Activated effector memory CD4-positive, alpha-beta T cell treated with anti-CD3 and anti-CD28 coated beads, Interleukin-2, amount 50 U/mL, for 16 hours (primary cell): Measurements from ENCODE around the gene FAM111A.
"Not testable (repeated sequence)": the region's sequence is repeated elsewhere in the genome, so short reads cannot be mapped to it uniquely, and the experiment has no call there.

Experiments used
- DNase-seq: peaks from one replicate; pipeline ENCODE4 v3.0.0-alpha.2; 2020

Gene FAM111A, protein sequence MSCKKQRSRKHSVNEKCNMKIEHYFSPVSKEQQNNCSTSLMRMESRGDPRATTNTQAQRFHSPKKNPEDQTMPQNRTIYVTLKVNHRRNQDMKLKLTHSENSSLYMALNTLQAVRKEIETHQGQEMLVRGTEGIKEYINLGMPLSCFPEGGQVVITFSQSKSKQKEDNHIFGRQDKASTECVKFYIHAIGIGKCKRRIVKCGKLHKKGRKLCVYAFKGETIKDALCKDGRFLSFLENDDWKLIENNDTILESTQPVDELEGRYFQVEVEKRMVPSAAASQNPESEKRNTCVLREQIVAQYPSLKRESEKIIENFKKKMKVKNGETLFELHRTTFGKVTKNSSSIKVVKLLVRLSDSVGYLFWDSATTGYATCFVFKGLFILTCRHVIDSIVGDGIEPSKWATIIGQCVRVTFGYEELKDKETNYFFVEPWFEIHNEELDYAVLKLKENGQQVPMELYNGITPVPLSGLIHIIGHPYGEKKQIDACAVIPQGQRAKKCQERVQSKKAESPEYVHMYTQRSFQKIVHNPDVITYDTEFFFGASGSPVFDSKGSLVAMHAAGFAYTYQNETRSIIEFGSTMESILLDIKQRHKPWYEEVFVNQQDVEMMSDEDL

DNA sequence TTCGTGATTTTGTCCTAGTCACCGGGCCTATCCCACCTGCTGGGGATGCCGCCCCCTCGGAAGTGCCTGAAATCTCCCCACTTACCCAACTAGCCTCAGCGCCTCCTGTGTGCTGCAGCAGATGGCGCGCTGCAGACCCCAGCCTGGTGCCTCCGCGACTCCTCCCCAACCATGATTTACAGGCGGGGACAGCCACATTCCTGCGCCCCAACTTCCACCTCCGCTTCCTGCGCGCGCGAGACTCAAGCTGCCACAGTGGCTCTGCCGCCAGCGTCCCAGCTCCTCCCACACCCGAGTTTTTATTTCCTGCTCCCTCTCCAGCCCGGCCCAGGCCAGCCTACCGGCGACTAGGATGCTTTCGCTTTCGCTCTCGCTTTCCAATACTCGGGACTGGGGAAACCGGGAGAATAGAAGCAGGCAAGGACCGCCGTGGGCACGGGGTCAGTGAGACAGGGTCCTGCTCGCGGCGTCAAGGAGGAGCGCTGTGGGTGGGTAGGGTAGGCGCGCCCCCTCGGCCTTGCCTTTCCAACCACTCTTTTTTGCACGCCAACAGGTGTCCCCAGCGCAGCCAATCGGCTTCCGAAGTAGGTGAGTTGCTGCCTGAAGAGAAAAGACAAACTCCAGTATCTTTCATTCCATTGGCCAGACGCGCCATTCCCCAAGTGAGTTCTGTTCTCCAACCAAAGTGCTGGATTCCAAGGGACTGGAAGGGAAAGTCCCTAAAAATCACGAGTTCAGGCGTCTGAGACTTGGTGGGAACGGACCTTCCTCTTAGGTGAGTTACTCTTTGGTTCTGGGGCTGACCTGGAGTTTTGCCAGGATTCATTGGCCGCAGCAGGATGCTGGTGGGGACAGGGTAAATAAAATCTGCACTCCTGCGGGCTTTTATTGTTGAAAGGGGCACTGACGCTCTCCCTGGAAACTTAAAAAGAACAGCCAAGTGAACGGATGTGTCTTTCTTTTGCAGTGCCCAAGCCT is at the start of gene FAM111A:
Gene FAM111A (plus strand): TSS at position 327 of the 978 bp plus-strand sequence. CDS start 6,017 bp downstream, outside the sequence.
- DNase-seq, result peak; percentile 94

DNA sequence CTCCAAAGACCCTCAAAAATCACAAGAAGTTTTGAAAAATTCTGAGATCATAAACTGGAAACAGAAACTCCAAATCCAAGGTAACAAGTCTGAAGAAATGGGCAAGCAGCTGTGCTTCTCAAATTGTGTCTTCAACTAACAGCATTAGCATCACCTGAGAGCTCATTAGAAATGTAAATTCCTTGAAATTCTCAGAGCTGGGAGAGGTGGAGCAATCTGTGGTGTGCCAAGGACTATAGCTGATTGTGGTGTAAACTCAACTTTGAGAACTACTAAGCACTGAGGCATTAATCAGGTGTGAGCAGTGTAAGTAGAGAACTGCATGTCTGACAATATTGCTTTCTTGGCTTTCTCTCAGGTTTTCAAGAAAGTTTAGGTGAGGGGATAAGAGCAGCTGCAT is 49.1 kb upstream of the FAM111A start:
- DNase-seq, result not testable (repeated sequence)

DNA sequence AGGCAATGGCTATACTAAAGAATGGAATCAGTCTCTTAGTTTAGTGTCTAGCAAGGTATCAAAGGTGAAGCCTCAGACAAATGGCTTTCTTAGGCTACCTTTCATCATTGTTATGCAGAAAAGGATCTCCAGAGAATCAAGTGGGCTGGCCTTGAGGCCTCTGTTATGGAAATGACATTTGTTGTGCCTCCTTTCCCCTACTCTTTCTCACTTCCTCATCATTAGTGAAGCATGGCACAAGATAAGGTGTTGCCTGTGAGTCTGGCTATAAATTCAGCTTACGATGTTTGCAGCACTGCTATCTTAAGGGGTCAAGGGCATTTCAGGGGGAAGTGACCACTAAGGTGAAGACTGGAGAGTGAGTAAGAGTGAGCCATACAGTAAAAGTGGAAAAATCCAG is 47.4 kb upstream of the FAM111A start:
- DNase-seq, result not testable (repeated sequence)

DNA sequence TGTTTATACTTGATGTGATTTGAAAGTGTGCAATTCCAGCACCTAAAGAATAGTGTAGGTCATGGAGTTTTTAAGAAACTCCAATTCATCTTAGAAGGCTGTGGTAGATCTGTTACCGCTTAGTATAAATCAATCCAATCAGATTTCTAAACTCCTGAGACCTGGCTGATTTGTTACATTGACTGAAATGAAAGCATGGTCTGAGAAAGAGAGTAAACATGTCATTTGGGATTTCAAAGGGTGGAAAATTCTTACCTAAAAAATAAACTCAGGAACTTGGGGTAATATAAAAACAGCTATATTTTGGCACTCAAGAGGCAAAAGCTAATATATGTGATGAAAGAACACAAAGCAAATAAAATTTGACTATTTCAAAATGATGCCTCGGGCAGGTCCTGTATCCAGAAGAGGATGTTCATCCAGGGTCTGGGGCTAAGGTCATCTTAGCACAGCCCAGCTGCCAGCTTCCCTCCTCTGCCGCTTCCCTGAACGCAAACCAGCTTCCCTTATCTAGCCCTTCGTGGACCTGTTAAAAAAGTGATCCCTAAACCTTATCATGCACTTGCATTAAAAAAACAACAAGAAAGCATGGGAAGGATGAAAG is 46.6 kb upstream of the FAM111A start:
- not testable (repeated sequence) for DNase-seq

DNA sequence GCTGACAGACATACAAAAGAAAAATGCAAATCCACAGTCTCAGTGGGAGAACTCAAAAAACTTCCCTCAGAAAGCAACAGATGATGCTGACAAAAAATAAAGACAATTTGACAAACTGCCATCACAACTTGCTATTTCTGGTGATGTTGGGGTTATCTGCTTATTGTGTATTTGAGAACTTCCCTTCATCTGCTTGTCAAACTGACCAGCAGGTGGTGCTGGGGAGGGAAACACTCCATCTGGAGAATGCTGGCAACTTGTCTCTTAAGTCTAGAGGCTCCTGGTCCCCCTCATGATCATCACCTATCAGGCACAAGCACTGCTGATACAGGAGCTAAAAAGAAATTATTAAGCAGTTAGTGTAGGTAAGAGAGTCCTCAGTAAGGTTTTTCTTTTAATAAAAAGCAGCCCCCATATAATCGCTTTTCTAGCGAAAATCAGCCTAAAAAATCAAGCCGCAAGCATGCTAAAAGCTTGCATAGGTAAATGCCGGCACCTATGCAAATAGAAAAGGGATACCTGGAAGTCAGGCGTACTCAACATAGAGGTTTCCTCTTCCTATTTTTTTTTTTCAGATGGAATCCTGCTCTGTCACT is 45.4 kb upstream of the FAM111A start:
- peak; percentile 87 for DNase-seq

DNA sequence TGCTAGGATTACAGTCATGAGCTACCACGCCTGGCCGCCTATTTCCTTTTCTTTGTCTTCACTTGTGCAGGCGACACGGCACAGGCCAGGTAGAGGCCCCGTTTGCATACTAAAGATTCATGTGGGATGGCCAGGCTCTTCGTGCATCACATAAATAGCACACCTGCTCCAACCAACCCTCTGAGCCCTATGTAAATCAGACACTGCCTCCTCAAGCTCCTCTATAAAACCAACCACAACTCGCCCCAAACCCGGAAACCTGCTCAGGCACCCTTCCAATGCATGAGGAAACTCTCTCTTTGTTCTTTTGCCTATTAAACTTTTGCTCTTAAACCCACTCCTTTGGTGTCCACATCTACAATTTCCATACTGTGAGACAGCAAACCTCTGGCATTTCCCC is 44.7 kb upstream of the FAM111A start:
- not testable (repeated sequence) for DNase-seq

DNA sequence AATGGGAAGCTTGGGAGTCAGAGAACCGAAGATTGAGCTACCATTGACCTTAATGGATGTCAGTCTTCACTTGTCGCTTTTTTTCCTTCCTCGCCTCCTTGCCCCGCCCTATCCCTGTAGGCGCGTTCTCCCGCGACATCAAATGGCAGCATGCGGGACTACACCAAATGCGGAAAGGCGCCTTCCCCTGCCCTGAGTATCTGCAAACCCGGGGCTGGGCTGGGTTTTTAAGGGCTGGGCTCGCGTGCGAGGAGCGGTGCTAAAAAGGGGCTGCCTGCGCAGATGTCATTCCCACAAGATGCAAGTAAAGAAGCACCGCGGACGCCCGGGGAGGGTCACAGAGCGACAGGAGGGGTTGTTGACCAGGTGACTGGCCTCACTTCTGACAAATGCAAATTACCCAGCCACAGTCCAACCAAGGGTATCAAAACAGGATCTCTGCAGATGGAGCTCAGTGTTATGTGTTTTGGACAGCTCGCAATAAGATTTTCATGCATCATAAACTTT is 40.3 kb upstream of the FAM111A start:
- DNase-seq, result peak; percentile 86

DNA sequence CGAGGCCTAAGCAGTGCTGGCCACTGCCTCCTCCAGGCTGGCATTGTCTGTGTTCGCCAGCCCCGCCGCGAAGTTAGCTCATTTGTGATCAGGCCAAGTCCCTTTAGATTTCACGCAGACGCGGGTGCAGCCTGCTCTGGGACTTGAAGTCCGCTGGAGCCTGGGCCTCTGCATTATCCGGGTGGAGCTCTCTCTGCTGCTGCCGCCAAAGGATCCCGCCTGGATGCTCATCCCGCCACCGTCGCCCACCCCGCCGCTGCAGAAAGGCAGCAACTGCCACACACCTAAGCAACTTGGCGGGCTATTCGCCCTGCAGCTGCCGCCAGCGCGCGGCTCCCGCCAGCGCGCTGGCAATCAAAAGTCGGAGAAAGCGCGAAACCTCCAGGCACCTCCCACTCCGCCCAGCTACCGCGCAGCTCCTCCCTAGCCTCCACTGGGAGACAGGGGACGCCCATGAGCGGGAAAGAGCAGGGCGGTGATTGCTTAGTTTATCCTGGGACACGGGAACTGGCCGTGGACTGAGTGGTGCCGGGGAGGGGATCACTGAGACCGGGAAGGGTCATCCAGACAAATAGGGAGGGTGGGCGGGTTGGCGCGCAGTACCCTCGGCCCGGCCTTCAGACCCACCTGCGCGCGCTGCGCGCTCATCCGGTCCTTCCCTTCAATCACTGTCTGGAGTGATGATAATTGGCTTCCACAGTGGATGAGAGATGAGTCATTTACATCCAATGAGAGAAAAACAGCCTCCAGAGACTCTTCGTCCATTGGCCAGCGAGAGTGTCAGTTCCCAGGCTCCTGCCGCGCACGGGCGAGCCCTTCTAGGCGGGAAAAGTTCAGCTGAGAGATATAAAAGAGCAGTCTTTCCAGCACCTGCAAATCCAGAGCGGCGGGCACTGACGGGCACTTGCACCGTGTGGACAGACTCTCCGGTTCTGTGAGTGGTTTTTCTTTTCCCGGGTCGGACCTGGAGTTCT is 36.0 kb upstream of the FAM111A start, which contains the start of gene FAM111B:
Gene FAM111B (plus strand): TSS at position 875 of the 974 bp plus-strand sequence. CDS start 2,389 bp downstream, outside the sequence.
- DNase-seq, result peak; percentile 87

DNA sequence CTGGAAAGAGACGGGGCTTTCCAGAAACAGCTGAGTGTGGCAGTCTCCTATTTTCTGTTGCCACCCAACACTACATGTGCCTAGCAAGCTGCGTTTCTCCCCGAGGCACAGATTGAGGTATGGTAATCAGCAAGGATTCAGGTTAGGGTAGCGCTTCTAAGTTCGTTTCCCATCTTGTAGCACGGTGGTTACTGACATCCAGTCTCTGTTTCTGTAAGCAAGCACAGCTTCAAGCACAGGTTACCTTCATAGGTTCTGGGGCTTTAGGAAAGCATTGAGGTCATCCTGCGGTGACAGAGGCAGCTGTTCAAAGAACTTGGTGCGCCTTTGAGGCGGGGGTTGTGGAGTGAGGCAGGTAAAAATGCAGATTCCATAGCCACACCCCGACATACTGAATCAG is 34.9 kb upstream of the FAM111A start:
- peak; percentile 62 for DNase-seq

DNA sequence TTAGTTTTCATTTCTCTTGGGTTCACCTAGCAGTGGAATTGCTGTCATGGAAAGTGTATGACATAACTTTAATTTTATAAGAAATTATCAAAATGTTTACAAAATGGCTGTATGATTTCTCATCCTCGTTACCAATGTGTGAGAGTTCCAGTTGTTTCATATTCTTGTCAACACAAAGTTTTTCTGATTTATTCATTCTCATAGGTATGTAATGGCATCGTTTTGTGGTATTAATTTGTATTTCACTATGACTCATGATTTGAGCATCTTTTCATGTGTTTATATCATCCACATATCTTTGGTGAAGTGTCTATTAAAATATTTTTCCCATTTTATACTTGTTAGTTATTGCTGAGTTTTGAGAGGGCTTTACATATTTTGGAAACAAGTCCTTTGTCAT is 30.2 kb upstream of the FAM111A start:
- no peak for DNase-seq

DNA sequence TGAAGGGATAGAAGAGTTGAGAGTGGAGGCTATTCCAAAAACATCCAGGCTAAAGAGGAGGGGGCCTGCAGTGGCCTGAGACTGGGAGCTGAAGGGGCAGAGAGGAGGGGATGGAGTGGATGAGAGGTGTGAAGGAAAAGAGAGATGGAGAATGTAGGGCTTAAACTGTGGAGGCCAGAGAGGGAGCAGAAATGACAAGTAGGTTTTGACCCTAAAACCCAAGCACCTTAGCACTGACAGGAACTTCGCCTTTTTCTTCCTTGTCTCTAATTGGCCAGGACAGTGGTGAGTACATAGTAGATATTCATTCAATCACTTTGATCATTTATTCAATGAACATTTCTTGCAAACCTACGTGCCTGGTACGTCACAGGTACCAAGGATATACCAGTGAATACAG is 28.3 kb upstream of the FAM111A start:
- DNase-seq, result no peak

DNA sequence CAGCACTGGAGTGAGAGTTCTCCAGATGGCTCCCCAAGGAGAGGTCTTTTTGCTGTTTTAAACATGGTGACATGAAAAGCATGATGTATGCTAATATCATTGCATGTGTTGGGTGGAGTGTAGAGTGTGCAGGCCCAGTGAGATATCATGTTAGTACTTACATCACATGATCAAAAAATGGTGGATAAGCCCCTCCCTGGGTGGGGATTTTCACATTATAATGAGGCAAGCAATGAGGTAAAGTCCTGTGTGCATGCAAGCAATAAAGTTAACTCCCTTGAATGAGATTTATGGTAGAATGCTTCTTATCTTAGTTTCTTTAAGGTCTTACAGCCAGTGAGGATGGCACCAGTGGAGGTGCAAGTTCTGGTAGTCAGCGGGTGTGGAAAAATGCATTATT is 27.1 kb upstream of the FAM111A start:
- DNase-seq, result no peak

DNA sequence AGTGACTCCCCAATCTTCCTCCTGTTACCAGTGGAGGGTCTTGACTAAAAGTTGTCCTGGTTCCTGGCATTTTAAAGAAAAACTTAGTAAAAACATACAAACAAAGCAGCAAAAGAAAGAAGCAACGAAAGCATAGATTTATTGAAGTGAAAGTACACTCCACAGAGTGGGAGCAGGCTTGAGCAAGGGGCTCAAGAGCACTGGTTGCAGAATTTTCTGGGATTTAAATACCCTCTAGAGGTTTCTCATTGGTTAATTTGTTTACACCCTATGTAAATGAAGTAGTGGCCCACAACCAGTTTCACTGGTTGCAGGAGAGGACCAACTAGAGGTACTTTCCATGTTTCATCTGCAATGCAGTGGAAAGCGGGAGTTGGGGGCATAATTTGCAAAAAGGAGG is 24.9 kb upstream of the FAM111A start:
- DNase-seq, result no peak

DNA sequence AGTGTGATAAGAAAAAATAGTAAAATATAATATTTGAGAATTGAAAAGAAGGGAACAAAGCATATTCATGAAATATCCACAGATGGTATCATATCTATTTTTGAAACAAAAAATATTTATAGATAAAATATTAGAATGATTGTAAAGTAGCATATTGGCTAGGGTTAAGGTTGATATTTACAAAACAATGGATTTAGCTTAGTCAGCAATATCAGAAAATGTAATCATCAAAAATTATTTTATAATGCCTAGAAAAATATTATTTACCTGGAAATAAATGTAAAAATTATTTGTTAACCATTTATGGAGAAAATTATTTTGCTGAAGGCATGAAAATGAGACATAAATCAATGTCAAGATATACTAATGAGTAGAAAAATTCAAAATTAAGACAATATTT is 22.8 kb upstream of the FAM111A start:
- DNase-seq, result no peak

DNA sequence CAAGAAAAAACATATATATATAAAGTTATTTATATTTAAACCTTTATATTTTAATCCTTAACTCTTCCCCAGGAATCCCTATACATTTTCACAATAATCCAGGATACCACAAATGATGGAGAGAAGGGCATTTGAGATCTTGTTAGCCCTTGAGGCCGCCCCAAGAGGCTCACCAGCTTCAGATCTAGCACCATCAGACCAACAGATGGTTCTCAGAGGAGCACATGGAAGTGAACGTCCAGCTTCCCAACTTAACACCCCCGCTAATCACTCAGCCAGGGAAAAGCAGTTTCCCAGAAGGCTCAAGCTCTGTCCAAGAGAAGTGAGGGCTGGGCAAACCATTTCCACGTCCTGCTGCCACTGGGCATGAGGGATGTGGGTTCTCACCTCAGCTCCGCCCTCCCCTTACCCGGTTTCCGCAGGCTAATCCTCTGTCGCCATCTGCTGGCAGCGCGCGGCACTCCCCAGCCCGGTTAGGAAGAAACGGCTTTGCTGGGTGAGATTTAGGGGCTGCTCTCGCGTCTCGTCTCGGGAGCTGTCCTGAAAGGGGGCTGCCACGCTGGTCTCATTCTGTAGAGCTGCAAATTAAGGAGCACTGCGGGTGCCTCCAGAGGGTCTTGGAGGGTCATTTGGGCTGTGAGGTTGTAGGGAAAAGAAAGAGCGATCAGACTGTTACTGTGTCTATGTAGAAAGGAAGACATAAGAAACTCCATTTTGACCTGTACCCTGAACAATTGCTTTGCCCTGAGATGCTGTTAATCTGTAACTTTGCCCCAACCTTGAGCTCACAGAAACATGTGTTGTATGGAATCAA is 6.8 kb upstream of the FAM111A start:
- peak; percentile 95 for DNase-seq

DNA sequence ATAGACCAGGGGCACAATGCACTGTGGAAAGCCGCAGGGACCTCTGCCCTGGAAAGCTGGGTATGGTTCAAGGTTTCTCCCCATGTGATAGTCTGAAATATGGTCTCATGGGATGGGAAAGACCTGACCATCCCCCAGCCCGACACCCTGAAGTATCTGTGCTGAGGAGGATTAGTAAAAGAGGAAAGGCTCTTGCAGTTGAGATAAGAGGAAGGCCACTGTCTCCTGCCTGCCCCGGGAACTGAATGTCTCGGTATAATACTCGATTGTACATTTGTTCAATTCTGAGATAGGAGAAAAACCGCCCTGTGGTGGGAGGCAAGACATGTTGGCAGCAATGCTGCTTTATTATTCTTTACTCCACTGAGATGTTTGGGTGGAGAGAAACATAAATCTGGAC is 6.1 kb upstream of the FAM111A start:
- DNase-seq, result not testable (repeated sequence)

DNA sequence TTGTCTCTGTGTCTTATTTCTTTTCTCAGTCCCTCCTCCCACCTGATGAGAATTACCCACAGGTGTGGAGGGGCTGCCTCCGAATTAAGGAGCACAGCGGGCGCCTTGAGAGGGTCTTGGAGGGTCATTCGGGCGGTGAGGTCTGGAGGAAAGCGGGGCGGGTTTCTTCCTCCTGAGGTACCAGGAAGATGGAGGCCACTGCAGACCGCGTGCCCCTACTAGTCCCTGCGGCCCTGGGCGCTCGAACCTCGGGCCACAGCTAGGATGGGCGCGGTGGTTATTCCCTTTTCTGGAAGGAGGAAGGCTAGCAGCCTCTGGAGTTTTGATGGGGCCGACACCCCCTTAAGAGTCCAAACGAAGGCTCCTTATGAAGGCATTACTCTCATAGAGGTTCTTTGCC is 5.5 kb upstream of the FAM111A start:
- no peak for DNase-seq

DNA sequence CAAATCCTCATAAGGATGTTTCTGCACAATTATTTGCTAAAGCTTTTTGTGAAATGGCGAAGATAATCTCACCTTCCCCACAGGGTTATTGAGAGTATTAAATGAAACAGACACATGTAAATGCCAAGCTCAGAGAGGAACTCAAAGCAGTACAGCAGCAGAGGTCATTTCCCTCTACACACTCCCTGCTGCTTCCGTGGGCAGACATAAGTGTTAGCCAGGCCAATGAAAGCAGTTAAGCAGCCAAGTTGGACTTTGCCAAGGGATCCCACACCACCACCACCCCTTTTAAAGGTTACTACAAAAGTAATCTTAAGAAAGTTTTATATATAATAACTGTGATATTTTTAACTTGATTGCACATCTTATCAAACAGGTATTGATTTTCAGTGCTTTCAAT is 4.0 kb upstream of the FAM111A start:
- no peak for DNase-seq

DNA sequence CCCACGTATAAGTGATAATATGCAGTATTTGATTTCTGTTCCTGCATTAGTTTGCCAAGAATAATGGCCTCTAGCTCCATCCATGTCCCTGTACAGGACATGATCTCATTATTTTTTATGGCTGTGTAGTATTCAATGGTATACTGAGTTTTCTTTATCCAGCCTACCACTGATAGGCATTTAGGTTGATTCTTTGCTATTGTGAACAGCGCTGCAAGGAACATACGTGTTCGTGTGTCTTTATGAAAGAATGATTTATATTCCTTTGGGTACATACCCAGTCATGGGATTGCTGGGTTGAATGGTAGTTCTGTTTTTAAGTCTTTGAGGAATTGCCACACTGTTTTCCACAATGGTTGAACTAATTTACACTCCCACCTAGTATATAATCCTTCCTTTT is 1.5 kb upstream of the FAM111A start:
- no peak for DNase-seq
